ENCODE measurements around the gene GCNT2.

GRCh38 chr6:10482636-10483257, 38.4 kb upstream of the GCNT2 start:
- TF ChIP-seq NFIC (IDR thresholded peaks at IDR 0.05) (no peak), EP300 (IDR thresholded peaks at IDR 0.05; ENCODE audit: borderline replicate concordance) (no peak), TAF1 (IDR thresholded peaks at IDR 0.05; ENCODE audit: low read depth) (no peak), TCF12 (IDR thresholded peaks at IDR 0.05; ENCODE audit: low read depth) (no peak), CREB1 (IDR thresholded peaks at IDR 0.05; ENCODE audit: low read depth) (no peak), FOXM1 (IDR thresholded peaks at IDR 0.05; ENCODE audit: borderline replicate concordance, low read depth) (no peak)
